HepG2 (cell line): Measurements from ENCODE around the gene WDR6. TPM values are rescaled to one million over a fixed set of nuclear protein-coding genes. Genes with fewer than 3 reads are reported as not detected.

Experiments
- ATAC-seq: fragments of 200-7000 bp; cut with Tn5 transposase; 3 replicates; pipeline ENCODE4 v1.9.1; 2020; ENCODE audit warnings: mild to moderate bottlenecking, moderate library complexity
- BruUV-seq: library from RNA; stranded (reverse); fragments of 400-500 nt; replicated peaks from 2 replicates; lab custom pipeline; 2021; lab: Mats Ljungman, UMichigan
- CTCF ChIA-PET: fragments of 300-600 bp; formaldehyde crosslinking; extraction: SDS; loops from one replicate; lab custom pipeline; 2021; ENCODE audit warnings: low total read pairs, inconsistent platforms, low intra/inter-chr PET ratio; lab: Yijun Ruan, JAX
- POLR2A ChIA-PET: fragments of 350-600 bp; sonication (Branson Sonifier 250); formaldehyde crosslinking; loops from one replicate; lab custom pipeline; 2020; ENCODE audit warnings: antibody characterized with exemption, inconsistent platforms; lab: Yijun Ruan, JAX
- DNase-seq: peaks from one replicate; pipeline ENCODE4 v3.0.0-alpha.2; 2015; ENCODE audit warnings: low spot score
- FAIRE-seq: peaks from 3 replicates; lab custom pipeline; 2011; peaks lifted over from hg19 to GRCh38; lab: Jason Lieb, UNC
- H2AFZ ChIP-seq: one replicate; pipeline ENCODE4 v1.6.1; 2011; ENCODE audit warnings: low read length, inconsistent platforms
- H3K27ac ChIP-seq: fragments of 300-600 bp; 3 replicates; pipeline ENCODE4 v1.8.0; 2011; ENCODE audit warnings: mixed run types, mild to moderate bottlenecking, mixed read lengths, low read length, inconsistent platforms; ENCODE audit not compliant: insufficient read depth; ENCODE audit errors: extremely low read length
- H3K27me3 ChIP-seq, 2 experiments: fragments of 200-600 bp in 1 of 2; 2 replicates in 1 of 2; 3 replicates in 1 of 2; pipeline versions ENCODE4 v1.6.0 to v1.8.0; 2011; ENCODE audit warnings: low read length in 2 of 2, mild to moderate bottlenecking in 2 of 2, moderate library complexity in 2 of 2, inconsistent platforms in 1 of 2; ENCODE audit not compliant: insufficient read depth in 2 of 2, control insufficient read depth in 1 of 2
- H3K36me3 ChIP-seq, 2 experiments: fragments of 200-600 bp in 1 of 2; replicated peaks in 1 of 2; 2 replicates in 1 of 2; 3 replicates in 1 of 2; pipeline versions ENCODE4 v1.5.1 to v1.8.0; 2011; ENCODE audit warnings: low read length in 2 of 2, inconsistent platforms in 1 of 2; ENCODE audit not compliant: insufficient read depth in 2 of 2, control insufficient read depth in 1 of 2
- H3K4me1 ChIP-seq: 2 replicates; pipeline ENCODE4 v1.5.1; 2012; ENCODE audit warnings: low read length, inconsistent platforms; ENCODE audit not compliant: insufficient read depth
- H3K4me2 ChIP-seq: 2 replicates; pipeline ENCODE4 v1.6.0; 2011; ENCODE audit warnings: low read depth, low read length, inconsistent platforms
- H3K4me3 ChIP-seq, 3 experiments: fragments of 200-600 bp in 1 of 3; sonication (generic), shearing (Covaris generic) in 1 of 3; replicated peaks in 1 of 3; 2 replicates each; pipeline ENCODE4 v1.5.1; 2011 to 2016; ENCODE audit warnings: low read length in 3 of 3, inconsistent platforms in 2 of 3, low read depth in 2 of 3, mild to moderate bottlenecking in 2 of 3, control low read depth in 1 of 3, mixed read lengths in 1 of 3; ENCODE audit not compliant: insufficient read depth in 1 of 3
- H3K79me2 ChIP-seq: one replicate; pipeline ENCODE4 v1.6.1; 2011; ENCODE audit warnings: low read length, inconsistent platforms; ENCODE audit not compliant: insufficient read depth
- H3K9ac ChIP-seq: 2 replicates; pipeline ENCODE4 v1.6.0; 2011; ENCODE audit warnings: mild to moderate bottlenecking, low read depth, low read length, inconsistent platforms; ENCODE audit not compliant: insufficient read depth
- H3K9me3 ChIP-seq: 2 replicates; pipeline ENCODE4 v1.5.1; 2012; ENCODE audit warnings: mild to moderate bottlenecking, low read length
- H4K20me1 ChIP-seq: 2 replicates; pipeline ENCODE4 v1.6.0; 2011; ENCODE audit warnings: inconsistent platforms, mild to moderate bottlenecking, low read length, moderate library complexity; ENCODE audit not compliant: insufficient read depth
- CREB1 ChIP-seq, 2 experiments: fragments of 450-650 bp in 1 of 2; IDR thresholded peaks; 2 replicates each; pipeline ENCODE4 v1.6.1; 2016 to 2017; ENCODE audit warnings: control low read depth in 1 of 2, mild to moderate bottlenecking in 1 of 2, missing compliant biosample characterization in 1 of 2, missing genetic modification characterization in 1 of 2
- MAFF ChIP-seq: IDR thresholded peaks from 2 replicates; pipeline ENCODE4 v1.6.1; 2011; ENCODE audit warnings: low read depth, low read length, improper control_type of control experiment
- MAFK ChIP-seq, 2 experiments: IDR thresholded peaks in 1 of 2; conservative IDR thresholded peaks in 1 of 2; 2 replicates each; pipeline ENCODE4 v1.6.1; 2011; ENCODE audit warnings: improper control_type of control experiment in 2 of 2, low read length in 2 of 2
- TBP ChIP-seq: sonication (generic); formaldehyde crosslinking; IDR thresholded peaks from 2 replicates; pipeline ENCODE4 v1.5.0; 2020; ENCODE audit warnings: missing genetic modification reagents
- in situ Hi-C: cut with HindIII; loops from 2 replicates; pipeline ENCODE4 v1.10.0; 2017; ENCODE audit warnings: low pct_unique_long_range_greater_than_20kb; ENCODE audit not compliant: extremely low pct_ligation_motif_present
- intact Hi-C: fragments of 100-400 bp; cut with micrococcal nuclease; formaldehyde crosslinking; loops from one replicate; pipeline ENCODE4 v1.10.0; 2022; ENCODE audit not compliant: unreplicated experiment
- polyA plus RNA-seq, 8 experiments: library from polyadenylated mRNA; depleted of rRNA in 3 of 8; stranded (reverse) in 7 of 8; unstranded in 1 of 8; fragments of >200 nt; fragmentation: Illumina TruSeq in 4 of 8; extraction: Trizol in 4 of 8; gene quantifications; 2 replicates each; pipeline versions ENCODE4 v1.2.1 to v1.2.3, GENCODE V29; 2011 to 2016; ENCODE audit warnings: low read depth in 4 of 8, missing spikeins in 1 of 8, mixed read lengths in 1 of 8; ENCODE audit not compliant: insufficient read depth in 1 of 8
- total RNA-seq, 5 experiments: library from RNA; depleted of rRNA; stranded (reverse); fragments of >200 nt; fragmentation: Illumina TruSeq; extraction: Trizol; gene quantifications; 2 replicates each; pipeline ENCODE4 v1.2.3, GENCODE V29; 2016; ENCODE audit warnings: low read depth in 1 of 5
- TF ChIP-seq, protein P1 (sequence below): sonication (generic); formaldehyde crosslinking; conservative IDR thresholded peaks from 2 replicates; pipeline ENCODE4 v1.8.0; 2022; ENCODE audit warnings: low read depth, missing genetic modification reagents
- TF ChIP-seq, protein P2 (sequence below): IDR thresholded peaks from 2 replicates; pipeline ENCODE4 v1.6.1; 2016; ENCODE audit warnings: missing biosample characterization, missing genetic modification reagents, low read depth
- TF ChIP-seq, protein P3 (sequence below), 2 experiments: IDR thresholded peaks; 2 replicates each; pipeline ENCODE4 v1.6.1; 2011 to 2012; ENCODE audit warnings: low read length in 2 of 2, borderline replicate concordance in 1 of 2, low read depth in 1 of 2, mild to moderate bottlenecking in 1 of 2, moderate library complexity in 1 of 2

Gene WDR6
- total and polyA plus RNA-seq, 2 of the 13 experiments (the other 11 are each of a cell fraction or from before 2014, with no cell fraction given) = 73.4 to 139 TPM

DNA sequence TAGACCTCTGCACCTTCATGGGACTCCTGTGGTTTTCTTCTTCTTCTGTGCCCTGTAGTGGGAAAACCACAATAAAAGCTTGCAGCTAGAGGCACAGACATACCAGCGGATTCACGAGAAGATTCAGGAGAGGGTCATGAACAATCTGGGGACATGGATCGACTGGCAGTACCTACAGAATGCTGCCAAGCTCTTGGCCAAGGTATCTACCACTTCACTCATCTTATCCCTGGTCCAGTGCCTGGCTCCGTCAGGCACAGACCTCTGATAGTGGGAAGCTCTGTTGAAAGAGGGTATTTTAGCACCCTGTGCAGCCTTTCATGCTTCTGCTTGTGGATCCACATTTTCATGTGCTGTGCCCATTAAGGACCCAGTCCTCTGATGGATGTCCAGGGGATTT, 26.9 kb upstream of the WDR6 start (continued):
- TF ChIP-seq, protein P1, sequence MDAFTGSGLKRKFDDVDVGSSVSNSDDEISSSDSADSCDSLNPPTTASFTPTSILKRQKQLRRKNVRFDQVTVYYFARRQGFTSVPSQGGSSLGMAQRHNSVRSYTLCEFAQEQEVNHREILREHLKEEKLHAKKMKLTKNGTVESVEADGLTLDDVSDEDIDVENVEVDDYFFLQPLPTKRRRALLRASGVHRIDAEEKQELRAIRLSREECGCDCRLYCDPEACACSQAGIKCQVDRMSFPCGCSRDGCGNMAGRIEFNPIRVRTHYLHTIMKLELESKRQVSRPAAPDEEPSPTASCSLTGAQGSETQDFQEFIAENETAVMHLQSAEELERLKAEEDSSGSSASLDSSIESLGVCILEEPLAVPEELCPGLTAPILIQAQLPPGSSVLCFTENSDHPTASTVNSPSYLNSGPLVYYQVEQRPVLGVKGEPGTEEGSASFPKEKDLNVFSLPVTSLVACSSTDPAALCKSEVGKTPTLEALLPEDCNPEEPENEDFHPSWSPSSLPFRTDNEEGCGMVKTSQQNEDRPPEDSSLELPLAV (CRISPR knock-in tag) = no peak
- TF ChIP-seq TBP (CRISPR knock-in tag) = no peak
- TF ChIP-seq, protein P2, sequence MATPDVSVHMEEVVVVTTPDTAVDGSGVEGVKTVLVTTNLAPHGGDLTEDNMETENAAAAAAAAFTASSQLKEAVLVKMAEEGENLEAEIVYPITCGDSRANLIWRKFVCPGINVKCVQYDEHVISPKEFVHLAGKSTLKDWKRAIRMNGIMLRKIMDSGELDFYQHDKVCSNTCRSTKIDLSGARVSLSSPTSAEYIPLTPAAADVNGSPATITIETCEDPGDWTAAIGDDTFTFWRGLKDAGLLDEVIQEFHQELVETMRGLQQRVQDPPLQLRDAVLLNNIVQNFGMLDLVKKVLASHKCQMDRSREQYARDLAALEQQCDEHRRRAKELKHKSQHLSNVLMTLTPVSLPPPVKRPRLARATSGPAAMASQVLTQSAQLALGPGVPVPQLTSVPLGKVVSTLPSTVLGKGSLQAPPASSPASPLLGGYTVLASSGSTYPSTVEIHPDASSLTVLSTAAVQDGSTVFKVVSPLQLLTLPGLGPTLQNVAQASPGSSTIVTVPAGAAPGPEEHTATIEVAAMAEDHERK (CRISPR knock-in tag) = no peak
- TF ChIP-seq, protein P3, sequence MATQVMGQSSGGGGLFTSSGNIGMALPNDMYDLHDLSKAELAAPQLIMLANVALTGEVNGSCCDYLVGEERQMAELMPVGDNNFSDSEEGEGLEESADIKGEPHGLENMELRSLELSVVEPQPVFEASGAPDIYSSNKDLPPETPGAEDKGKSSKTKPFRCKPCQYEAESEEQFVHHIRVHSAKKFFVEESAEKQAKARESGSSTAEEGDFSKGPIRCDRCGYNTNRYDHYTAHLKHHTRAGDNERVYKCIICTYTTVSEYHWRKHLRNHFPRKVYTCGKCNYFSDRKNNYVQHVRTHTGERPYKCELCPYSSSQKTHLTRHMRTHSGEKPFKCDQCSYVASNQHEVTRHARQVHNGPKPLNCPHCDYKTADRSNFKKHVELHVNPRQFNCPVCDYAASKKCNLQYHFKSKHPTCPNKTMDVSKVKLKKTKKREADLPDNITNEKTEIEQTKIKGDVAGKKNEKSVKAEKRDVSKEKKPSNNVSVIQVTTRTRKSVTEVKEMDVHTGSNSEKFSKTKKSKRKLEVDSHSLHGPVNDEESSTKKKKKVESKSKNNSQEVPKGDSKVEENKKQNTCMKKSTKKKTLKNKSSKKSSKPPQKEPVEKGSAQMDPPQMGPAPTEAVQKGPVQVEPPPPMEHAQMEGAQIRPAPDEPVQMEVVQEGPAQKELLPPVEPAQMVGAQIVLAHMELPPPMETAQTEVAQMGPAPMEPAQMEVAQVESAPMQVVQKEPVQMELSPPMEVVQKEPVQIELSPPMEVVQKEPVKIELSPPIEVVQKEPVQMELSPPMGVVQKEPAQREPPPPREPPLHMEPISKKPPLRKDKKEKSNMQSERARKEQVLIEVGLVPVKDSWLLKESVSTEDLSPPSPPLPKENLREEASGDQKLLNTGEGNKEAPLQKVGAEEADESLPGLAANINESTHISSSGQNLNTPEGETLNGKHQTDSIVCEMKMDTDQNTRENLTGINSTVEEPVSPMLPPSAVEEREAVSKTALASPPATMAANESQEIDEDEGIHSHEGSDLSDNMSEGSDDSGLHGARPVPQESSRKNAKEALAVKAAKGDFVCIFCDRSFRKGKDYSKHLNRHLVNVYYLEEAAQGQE (IDR thresholded peaks at IDR 0.05; ENCODE audit: borderline replicate concordance in 1 of 2, low read depth in 1 of 2, low read length in 2 of 2) = no peak

DNA sequence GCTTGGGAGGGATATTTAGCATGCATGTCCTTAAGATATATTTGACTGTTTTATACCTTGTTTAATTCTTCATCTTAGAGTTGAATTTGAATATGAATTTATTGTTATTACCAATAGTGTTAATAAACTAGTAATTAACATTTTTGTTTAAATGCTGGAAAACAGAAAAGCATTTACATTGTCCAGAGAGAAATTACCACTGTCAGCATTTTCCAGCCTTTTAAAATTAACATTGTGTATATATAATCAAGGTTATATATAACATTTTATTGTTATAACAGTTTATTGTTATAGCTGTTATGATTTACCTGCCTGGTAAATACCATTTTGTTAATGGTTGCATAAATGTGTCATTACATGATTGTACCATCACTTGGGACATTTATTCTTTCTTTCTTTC, 25.2 kb upstream of the WDR6 start:
- H3K27ac ChIP-seq = no peak overlapping the region
- no peak overlapping the region for H3K4me2 ChIP-seq
- H4K20me1 ChIP-seq = no peaks in the 10 kb centered on the region
- no peak for DNase-seq
- no TSS peak for BruUV-seq
- H3K79me2 ChIP-seq = no peaks in the 10 kb centered on the region
- intact Hi-C loops (no loop called here), in situ Hi-C loops (no loop called here)
- CTCF ChIA-PET = no interaction called here
- H2AFZ ChIP-seq = no peak overlapping the region
- FAIRE-seq = no peak
- H3K27me3 ChIP-seq = no peaks in the 10 kb centered on the region
- H3K4me3 ChIP-seq = no peak overlapping the region
- ATAC-seq = no peak
- POLR2A ChIA-PET = no interaction called here
- no peaks in the 10 kb centered on the region for H3K9me3 ChIP-seq
- H3K4me1 ChIP-seq = no peaks in the 10 kb centered on the region
- peaks cover 37 to 64% of the 10 kb centered on the region in 2 experiments for H3K36me3 ChIP-seq
- no peak overlapping the region for H3K9ac ChIP-seq
- TF ChIP-seq CREB1 (IDR thresholded peaks at IDR 0.05) (no peak), CREB1 (CRISPR knock-in tag; IDR thresholded peaks at IDR 0.05) (no peak), MAFK (conservative IDR thresholded peaks at IDR 0.05 in 1 of 2, IDR thresholded peaks at IDR 0.05 in 1 of 2; ENCODE audit: low read length in 2 of 2) (peak; percentile 87 to 92), MAFF (peak; percentile 91)
- TF ChIP-seq, all 625 proteins: peak for 2
